Ovary (tissue), 9 donors: ENCODE measurements around the gene NEDD4. TPM values are rescaled to one million over a fixed set of nuclear protein-coding genes. Genes with fewer than 3 reads are reported as not detected.

Experiments
- DNase-seq, 5 donors: peaks; one replicate each; pipeline ENCODE4 v3.0.0-alpha.2; 2019 to 2020
- H3K27ac ChIP-seq, 2 donors: fragments of 200-600 bp; one replicate each; pipeline versions ENCODE4 v1.5.1 to v1.8.0; 2019 to 2022
- H3K27me3 ChIP-seq: fragments of 200-600 bp; one replicate; pipeline ENCODE4 v1.8.0; 2022
- H3K36me3 ChIP-seq: fragments of 200-600 bp; sonication (generic); one replicate; pipeline ENCODE4 v1.5.1; 2019
- H3K4me1 ChIP-seq: one replicate; pipeline ENCODE4 v1.8.1; 2013; ENCODE audit warnings: mild to moderate bottlenecking, moderate library complexity; ENCODE audit not compliant: insufficient read depth
- H3K4me3 ChIP-seq: fragments of 200-600 bp; sonication (generic); one replicate; pipeline ENCODE4 v1.5.1; 2017
- H3K9me3 ChIP-seq, 2 donors: fragments of 200-600 bp in 1 of 2; sonication (generic) in 1 of 2; one replicate each; pipeline versions ENCODE4 v1.5.1 to v1.8.1; 2013 to 2019; ENCODE audit warnings: mild to moderate bottlenecking in 1 of 2, moderate library complexity in 1 of 2
- CTCF ChIP-seq, 3 donors: fragments of 450-650 bp in 2 of 3; fragments of 200-600 bp in 1 of 3; IDR thresholded peaks; one replicate each; pipeline versions ENCODE4 v1.5.1 to v1.8.0; 2016 to 2022; ENCODE audit warnings: antibody characterized with exemption in 3 of 3, mild to moderate bottlenecking in 1 of 3
- EP300 ChIP-seq: sonication (generic); formaldehyde crosslinking; IDR thresholded peaks from one replicate; pipeline ENCODE4 v1.6.1; 2017; ENCODE audit warnings: antibody characterized with exemption
- POLR2A ChIP-seq: fragments of 450-650 bp; IDR thresholded peaks from one replicate; pipeline ENCODE4 v1.6.1; 2017; ENCODE audit warnings: antibody characterized with exemption, mild to moderate bottlenecking, moderate library complexity
- WGBS, 3 donors: extraction: QIAGEN DNeasy Blood & Tissue Kit in 1 of 3; methylation state at CpG; one replicate each; pipeline versions ENCODE4 v1.1.5 to v1.1.7; 2013 to 2017; 5-methylcytosine and 5-hydroxymethylcytosine counted together
- intact Hi-C, 4 donors: fragments of 100-400 bp; cut with DNase I; formaldehyde crosslinking; loops; one replicate each; pipeline versions ENCODE4 v1.11.0 to v1.15.1; 2022 to 2023
- polyA plus RNA-seq, 2 donors: library from polyadenylated mRNA; stranded (reverse); fragments of 200-250 nt in 1 of 2; fragments of 350-450 nt in 1 of 2; fragmentation: Illumina TruSeq in 1 of 2; extraction: RNeasy Lipid Tissue Mini Kit (QIAGEN cat#74804) in 1 of 2; gene quantifications; one replicate each; pipeline ENCODE4 v1.2.3, GENCODE V29; 2013 to 2014
- total RNA-seq, 7 donors: library from RNA; depleted of rRNA in 2 of 7; stranded (reverse); fragments of >200 nt in 2 of 7; fragmentation: NEBNext Ultra II Directional in 3 of 7; extraction: Animal tissue kit (Norgen Biotek cat#: 25700) in 3 of 7; gene quantifications; one replicate each; pipeline versions ENCODE4 v1.1.0 to v1.2.4, GENCODE V29; 2016 to 2023
- donor health status: DM: no; HTN: no; CAD: no; lungs with moderate emphysema.
- donor health status: DM: no; HTN: no; CAD: no.
- donor health status: Bipolar disorder and iron deficiency.
- donor health status: DM: yes; HTN: yes; CAD: no.
- donor health status: DM: no; HTN: no; CAD: no.
- donor health status: DM: yes; HTN: yes; CAD: no.

NEDD4 gene
- total and polyA plus RNA-seq, 9 donors, result 3.8 to 12.6 (median 10.2) TPM

- Histone ChIP-seq H3K9me3 (no peaks in the 10 kb centered on the region), H3K4me1 (no peaks in the 10 kb centered on the region), H3K27me3 (no peaks in the 10 kb centered on the region), H3K27ac (no peak overlapping the region), H3K4me3 (no peak overlapping the region), H3K36me3 (no peaks in the 10 kb centered on the region)
- TF ChIP-seq CTCF (IDR thresholded peaks at IDR 0.05) (no peak), POLR2A (no peak)
- WGBS, 3 donors, result 89 to 96% (median 95%) methylated on average over 4 of the region's 4 CpGs
- no peak for DNase-seq
- intact Hi-C loops, result no loop called here
Observed at GRCh38 chr15:56038707-56039106, 45.3 kb upstream of the NEDD4 start.

- no peak for DNase-seq
- WGBS, 3 donors, result 38 to 48% (median 44%) methylated on average over 3 of the region's 3 CpGs
- Histone ChIP-seq H3K27ac (no peak overlapping the region), H3K36me3 (no peaks in the 10 kb centered on the region), H3K9me3 (no peaks in the 10 kb centered on the region), H3K27me3 (no peaks in the 10 kb centered on the region), H3K4me1 (no peaks in the 10 kb centered on the region), H3K4me3 (no peak overlapping the region)
- TF ChIP-seq EP300, result no peak
- no peak for TF ChIP-seq POLR2A
- no peak for TF ChIP-seq CTCF (IDR thresholded peaks at IDR 0.05)
- intact Hi-C loops, result no loop called here
Observed at GRCh38 chr15:56038015-56038414, 44.6 kb upstream of the NEDD4 start.

- no peak for DNase-seq
- H3K9me3 ChIP-seq, result no peaks in the 10 kb centered on the region
- intact Hi-C loops, result no loop called here
- no peaks in the 10 kb centered on the region for H3K36me3 ChIP-seq
- H3K27me3 ChIP-seq, result no peaks in the 10 kb centered on the region
- no peaks in the 10 kb centered on the region for H3K4me1 ChIP-seq
- no peak overlapping the region for H3K4me3 ChIP-seq
- no peak overlapping the region for H3K27ac ChIP-seq
- TF ChIP-seq POLR2A, result no peak
- no peak for TF ChIP-seq CTCF (IDR thresholded peaks at IDR 0.05)
- TF ChIP-seq EP300, result no peak
- WGBS, 3 donors, result 39 to 65% (median 46%) methylated on average over 5 of the region's 5 CpGs
Observed at GRCh38 chr15:56036546-56037067, 43.2 kb upstream of the NEDD4 start.

- Histone ChIP-seq H3K27me3 (no peaks in the 10 kb centered on the region), H3K4me1 (no peaks in the 10 kb centered on the region), H3K27ac (no peak overlapping the region), H3K36me3 (no peaks in the 10 kb centered on the region), H3K4me3 (no peak overlapping the region), H3K9me3 (no peaks in the 10 kb centered on the region)
- intact Hi-C loops, result no loop called here
- 93 to 98% (median 94%) methylated on average over 2 of the region's 2 CpGs for WGBS, 3 donors
- no peak for TF ChIP-seq EP300
- TF ChIP-seq POLR2A, result no peak
- no peak for TF ChIP-seq CTCF (IDR thresholded peaks at IDR 0.05)
- DNase-seq, result no peak
Observed at GRCh38 chr15:56035166-56035565, 41.8 kb upstream of the NEDD4 start.
